GM18868 (cell line): ENCODE results near the gene TELO2.

Source experiments
- ATAC-seq: cut with Tn5 transposase; IDR thresholded peaks from one replicate; pipeline ENCODE4 v1.9.1; 2021; ENCODE audit warnings: mild to moderate bottlenecking, moderate library complexity; ENCODE audit not compliant: unreplicated experiment

TELO2 gene

GRCh38 chr16:1550069-1550468 is 56.9 kb downstream of the TELO2 start:
- no peak for ATAC-seq

GRCh38 chr16:1550696-1551095 is 57.5 kb downstream of the TELO2 start:
- ATAC-seq = no peak

GRCh38 chr16:1551166-1551565 is 58.0 kb downstream of the TELO2 start:
- ATAC-seq = no peak

GRCh38 chr16:1552129-1552528 is 59.0 kb downstream of the TELO2 start:
- ATAC-seq = no peak

- ATAC-seq = no peak
These were observed 61.0 kb downstream of the TELO2 start for GRCh38 chr16:1553946-1554825.

- no peak for ATAC-seq
These were observed 61.8 kb downstream of the TELO2 start for GRCh38 chr16:1554826-1555445.

GRCh38 chr16:1556254-1556653 is 63.1 kb downstream of the TELO2 start:
- ATAC-seq = no peak

- ATAC-seq = no peak
These were observed 63.9 kb downstream of the TELO2 start for GRCh38 chr16:1557074-1557473.

- ATAC-seq = no peak
These were observed 64.4 kb downstream of the TELO2 start for GRCh38 chr16:1557576-1557975.

GRCh38 chr16:1559446-1559975 is 66.4 kb downstream of the TELO2 start:
- ATAC-seq = no peak
